ENCODE data around the gene LAMA2. TPM values are rescaled to one million over a fixed set of nuclear protein-coding genes. Genes with fewer than 3 reads are reported as not detected.

LAMA2 gene
- total and polyA plus RNA-seq, 2 of the 13 experiments (the other 11 are each of a cell fraction or from before 2014, with no cell fraction given): 0.11 to 0.28 TPM

DNA sequence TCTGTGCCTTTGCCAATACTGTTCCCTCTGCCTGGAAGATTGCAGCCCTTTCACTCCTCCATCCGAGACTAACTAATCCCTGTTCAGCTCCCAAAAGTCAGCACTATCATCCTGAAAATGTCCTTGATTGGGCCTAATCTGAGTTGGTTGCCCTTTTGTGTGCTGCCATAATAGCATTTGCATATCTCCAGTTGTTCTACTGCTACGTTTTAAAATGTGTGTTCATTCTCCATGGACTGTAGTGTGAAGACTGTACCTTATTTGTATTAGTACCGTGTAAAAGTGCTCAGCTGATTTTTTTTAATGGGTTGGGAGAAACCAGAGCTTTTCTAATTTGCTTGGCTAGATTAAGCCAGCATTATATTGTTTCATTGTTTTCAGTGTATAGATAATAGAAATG lies 401.3 kb downstream of the LAMA2 start:
- H4K20me1 ChIP-seq (ENCODE audit: insufficient read depth, low read length): no peaks in the 10 kb centered on the region
- H3K4me1 ChIP-seq (ENCODE audit: insufficient read depth, low read length): no peaks in the 10 kb centered on the region
- no peaks in the 10 kb centered on the region for H3K9me3 ChIP-seq (ENCODE audit: low read length)
- ATAC-seq (no peak), FAIRE-seq (no peak), DNase-seq (ENCODE audit: low spot score) (no peak)
- WGBS (ENCODE audit: low lambda C conversion rate): 0% methylated on average over 3 of the region's 3 CpGs
- H3K79me2 ChIP-seq (ENCODE audit: insufficient read depth, low read length): no peaks in the 10 kb centered on the region
- H3K27me3 ChIP-seq (ENCODE audit: control insufficient read depth in 1 of 2, insufficient read depth in 2 of 2, low read length in 2 of 2): no peaks in the 10 kb centered on the region
- H3K27ac ChIP-seq (ENCODE audit: extremely low read length, insufficient read depth, low read length): no peak overlapping the region
- TF ChIP-seq CENPT (CRISPR knock-in tag; IDR thresholded peaks at IDR 0.05; ENCODE audit: low read depth) (no peak), ZBTB3 (CRISPR knock-in tag; IDR thresholded peaks at IDR 0.05; ENCODE audit: borderline replicate concordance, low read depth) (no peak), CC2D1A (CRISPR knock-in tag; IDR thresholded peaks at IDR 0.05) (no peak), JUND (CRISPR knock-in tag; IDR thresholded peaks at IDR 0.05) (no peak), ZNF816 (CRISPR knock-in tag; IDR thresholded peaks at IDR 0.05; ENCODE audit: borderline replicate concordance) (no peak), ZNF44 (CRISPR knock-in tag; IDR thresholded peaks at IDR 0.05) (no peak), HDAC2 (CRISPR knock-in tag; IDR thresholded peaks at IDR 0.05) (no peak), PITX1 (CRISPR knock-in tag; IDR thresholded peaks at IDR 0.05) (no peak), ZNF724P (CRISPR knock-in tag; IDR thresholded peaks at IDR 0.05; ENCODE audit: borderline replicate concordance) (no peak), ZFP36L2 (CRISPR knock-in tag; IDR thresholded peaks at IDR 0.05) (no peak)
- TF ChIP-seq, protein P1, sequence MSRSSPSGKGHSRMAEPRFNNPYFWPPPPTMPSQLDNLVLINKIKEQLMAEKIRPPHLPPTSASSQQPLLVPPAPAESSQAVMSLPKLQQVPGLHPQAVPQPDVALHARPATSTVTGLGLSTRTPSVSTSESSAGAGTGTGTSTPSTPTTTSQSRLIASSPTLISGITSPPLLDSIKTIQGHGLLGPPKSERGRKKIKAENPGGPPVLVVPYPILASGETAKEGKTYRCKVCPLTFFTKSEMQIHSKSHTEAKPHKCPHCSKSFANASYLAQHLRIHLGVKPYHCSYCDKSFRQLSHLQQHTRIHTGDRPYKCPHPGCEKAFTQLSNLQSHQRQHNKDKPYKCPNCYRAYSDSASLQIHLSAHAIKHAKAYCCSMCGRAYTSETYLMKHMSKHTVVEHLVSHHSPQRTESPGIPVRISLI (CRISPR knock-in tag; IDR thresholded peaks at IDR 0.05; ENCODE audit: borderline replicate concordance): no peak
- TF ChIP-seq, protein P2, sequence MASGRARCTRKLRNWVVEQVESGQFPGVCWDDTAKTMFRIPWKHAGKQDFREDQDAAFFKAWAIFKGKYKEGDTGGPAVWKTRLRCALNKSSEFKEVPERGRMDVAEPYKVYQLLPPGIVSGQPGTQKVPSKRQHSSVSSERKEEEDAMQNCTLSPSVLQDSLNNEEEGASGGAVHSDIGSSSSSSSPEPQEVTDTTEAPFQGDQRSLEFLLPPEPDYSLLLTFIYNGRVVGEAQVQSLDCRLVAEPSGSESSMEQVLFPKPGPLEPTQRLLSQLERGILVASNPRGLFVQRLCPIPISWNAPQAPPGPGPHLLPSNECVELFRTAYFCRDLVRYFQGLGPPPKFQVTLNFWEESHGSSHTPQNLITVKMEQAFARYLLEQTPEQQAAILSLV (CRISPR knock-in tag; IDR thresholded peaks at IDR 0.05; ENCODE audit: borderline replicate concordance): no peak
- TF ChIP-seq, protein P3, sequence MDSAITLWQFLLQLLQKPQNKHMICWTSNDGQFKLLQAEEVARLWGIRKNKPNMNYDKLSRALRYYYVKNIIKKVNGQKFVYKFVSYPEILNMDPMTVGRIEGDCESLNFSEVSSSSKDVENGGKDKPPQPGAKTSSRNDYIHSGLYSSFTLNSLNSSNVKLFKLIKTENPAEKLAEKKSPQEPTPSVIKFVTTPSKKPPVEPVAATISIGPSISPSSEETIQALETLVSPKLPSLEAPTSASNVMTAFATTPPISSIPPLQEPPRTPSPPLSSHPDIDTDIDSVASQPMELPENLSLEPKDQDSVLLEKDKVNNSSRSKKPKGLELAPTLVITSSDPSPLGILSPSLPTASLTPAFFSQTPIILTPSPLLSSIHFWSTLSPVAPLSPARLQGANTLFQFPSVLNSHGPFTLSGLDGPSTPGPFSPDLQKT (CRISPR knock-in tag; IDR thresholded peaks at IDR 0.05; ENCODE audit: borderline replicate concordance): no peak
- TF ChIP-seq, protein P4, sequence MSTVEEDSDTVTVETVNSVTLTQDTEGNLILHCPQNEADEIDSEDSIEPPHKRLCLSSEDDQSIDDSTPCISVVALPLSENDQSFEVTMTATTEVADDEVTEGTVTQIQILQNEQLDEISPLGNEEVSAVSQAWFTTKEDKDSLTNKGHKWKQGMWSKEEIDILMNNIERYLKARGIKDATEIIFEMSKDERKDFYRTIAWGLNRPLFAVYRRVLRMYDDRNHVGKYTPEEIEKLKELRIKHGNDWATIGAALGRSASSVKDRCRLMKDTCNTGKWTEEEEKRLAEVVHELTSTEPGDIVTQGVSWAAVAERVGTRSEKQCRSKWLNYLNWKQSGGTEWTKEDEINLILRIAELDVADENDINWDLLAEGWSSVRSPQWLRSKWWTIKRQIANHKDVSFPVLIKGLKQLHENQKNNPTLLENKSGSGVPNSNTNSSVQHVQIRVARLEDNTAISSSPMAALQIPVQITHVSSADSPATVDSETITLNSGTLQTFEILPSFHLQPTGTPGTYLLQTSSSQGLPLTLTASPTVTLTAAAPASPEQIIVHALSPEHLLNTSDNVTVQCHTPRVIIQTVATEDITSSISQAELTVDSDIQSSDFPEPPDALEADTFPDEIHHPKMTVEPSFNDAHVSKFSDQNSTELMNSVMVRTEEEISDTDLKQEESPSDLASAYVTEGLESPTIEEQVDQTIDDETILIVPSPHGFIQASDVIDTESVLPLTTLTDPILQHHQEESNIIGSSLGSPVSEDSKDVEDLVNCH (CRISPR knock-in tag; IDR thresholded peaks at IDR 0.05): no peak
- in situ Hi-C loops (cut with HindIII; ENCODE audit: extremely low pct_ligation_motif_present, low pct_unique_long_range_greater_than_20kb): no loop called here
- H2AFZ ChIP-seq (ENCODE audit: low read length): no peak overlapping the region
- no peak overlapping the region for H3K4me3 ChIP-seq (replicated peaks in 1 of 3; ENCODE audit: insufficient read depth in 1 of 3, low read depth in 2 of 3, low read length in 3 of 3)
- no peaks in the 10 kb centered on the region for H3K36me3 ChIP-seq (replicated peaks in 1 of 2; ENCODE audit: control insufficient read depth in 1 of 2, insufficient read depth in 2 of 2, low read length in 2 of 2)
- intact Hi-C loops (cut with micrococcal nuclease; ENCODE audit: unreplicated experiment): no loop called here
- H3K9ac ChIP-seq (ENCODE audit: insufficient read depth, low read depth, low read length): no peak overlapping the region
- ChIA-PET CTCF (ENCODE audit: low intra/inter-chr PET ratio, low total read pairs) (no interaction called here), POLR2A (no interaction called here)
- no peak overlapping the region for H3K4me2 ChIP-seq (ENCODE audit: low read depth, low read length)
- no TSS peak for BruUV-seq (replicated peaks)

Data from HepG2 (cell line).